ENCODE results near the gene NUAK1. TPM values are rescaled to one million over a fixed set of nuclear protein-coding genes. Genes with fewer than 3 reads are reported as not detected.

The NUAK1 gene
- total RNA-seq, 4 donors from 2014 or later: 22.6 to 44.3 (median 38.4) TPM

DNA sequence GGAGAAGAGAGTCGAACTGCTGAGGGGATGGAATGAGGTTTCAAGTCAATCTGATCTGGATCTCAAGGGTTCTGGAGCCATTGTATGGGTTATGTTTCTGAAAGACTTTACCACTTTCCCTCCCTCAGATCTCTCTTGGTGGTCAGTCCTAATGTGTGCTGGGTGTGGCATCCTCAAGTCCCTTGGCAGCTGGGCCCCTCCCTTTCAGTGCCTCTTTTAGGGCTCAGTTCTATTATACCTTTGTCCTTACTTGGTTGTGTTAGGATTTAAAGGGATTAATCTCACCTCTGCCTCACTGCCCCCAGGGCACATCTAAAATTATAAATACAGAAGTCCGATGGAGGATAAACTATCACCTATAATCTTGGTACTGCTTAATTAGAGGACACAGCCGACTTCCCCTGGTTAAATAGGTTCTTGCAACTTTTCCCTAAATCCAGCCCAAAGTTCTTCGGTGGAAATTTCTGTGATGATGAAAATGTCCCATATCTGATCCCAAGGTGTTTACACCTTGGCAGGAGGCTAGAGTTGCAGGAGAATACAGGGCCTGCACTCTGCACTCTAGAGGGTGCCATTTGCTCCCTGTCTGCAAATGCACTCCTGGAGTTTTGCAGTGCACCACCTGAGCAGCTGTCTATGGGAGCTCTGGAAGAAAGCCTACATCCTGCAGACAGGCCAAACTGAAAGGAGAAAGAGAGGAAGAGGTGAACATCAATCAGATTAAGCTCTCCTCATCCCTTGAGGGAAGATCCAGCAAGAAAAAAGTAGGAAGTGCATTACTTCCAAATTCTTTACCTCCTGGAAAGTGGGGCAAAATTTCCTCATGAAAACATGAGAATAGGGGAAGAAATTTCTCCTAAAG is 106.8 kb downstream of the NUAK1 start:
- WGBS: 75% methylated on average over 4 of the region's 4 CpGs

DNA sequence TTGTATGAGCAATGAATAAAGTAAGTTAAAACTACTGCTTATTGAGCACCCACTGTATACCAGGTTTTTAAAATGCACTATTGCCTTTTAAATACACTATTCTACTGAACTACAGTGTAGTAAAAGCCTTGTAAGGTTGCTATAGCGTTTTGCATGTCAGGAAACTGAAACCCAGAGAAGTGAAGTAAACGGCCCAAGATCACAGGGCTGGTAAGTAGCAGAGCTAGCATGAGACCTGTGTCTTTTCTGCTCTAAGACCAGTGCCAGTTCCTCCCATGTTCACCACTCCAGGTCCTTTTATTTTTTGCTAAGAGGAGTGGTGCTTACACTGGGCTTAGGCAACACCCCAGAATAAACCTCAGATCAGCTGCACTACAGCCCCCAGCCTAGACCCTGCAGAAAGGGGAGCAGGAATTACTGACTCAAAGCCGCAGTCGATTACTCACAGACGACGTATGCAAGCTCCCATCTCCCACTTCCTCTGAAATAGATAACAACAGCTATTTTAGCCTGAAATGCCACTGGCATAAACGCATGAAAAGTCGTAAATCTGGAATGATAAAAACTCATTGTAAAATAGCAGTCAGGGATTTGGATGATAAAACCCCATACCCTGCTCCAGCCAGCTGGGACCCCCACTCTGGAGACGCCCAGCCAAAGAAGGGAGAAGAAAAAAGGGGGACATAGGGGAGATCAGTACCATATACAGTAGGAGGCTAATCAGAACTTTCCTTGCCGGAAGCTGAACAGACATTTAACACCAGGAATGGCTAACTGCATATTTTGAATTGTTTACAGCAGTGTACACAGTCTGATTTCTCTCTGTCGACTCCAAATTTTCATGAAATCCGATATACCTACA is 108.3 kb downstream of the NUAK1 start:
- H3K4me1 ChIP-seq: peaks cover 3% of the 10 kb centered on the region
- H3K36me3 ChIP-seq: no peaks in the 10 kb centered on the region
- no peak for DNase-seq (ENCODE audit: low spot score in 2 of 2)
- no peaks in the 10 kb centered on the region for H3K27me3 ChIP-seq
- no peak overlapping the region for H3K27ac ChIP-seq
- H3K4me3 ChIP-seq: no peak overlapping the region
- WGBS: 48% methylated on average over 12 of the region's 12 CpGs
- no peaks in the 10 kb centered on the region for H3K9me3 ChIP-seq
- no peak for TF ChIP-seq POLR2AphosphoS5 (IDR thresholded peaks at IDR 0.05)
- TF ChIP-seq POLR2A (IDR thresholded peaks at IDR 0.05): no peak
- TF ChIP-seq EP300 (IDR thresholded peaks at IDR 0.05): no peak
- TF ChIP-seq CTCF (IDR thresholded peaks at IDR 0.05): no peak

More for the DNA sequence above, 106.8 kb downstream of the NUAK1 start:
- Histone ChIP-seq H3K27ac (no peak overlapping the region), H3K4me1 (peaks cover 9% of the 10 kb centered on the region), H3K27me3 (no peaks in the 10 kb centered on the region), H3K4me3 (no peak overlapping the region), H3K9me3 (no peaks in the 10 kb centered on the region), H3K36me3 (no peaks in the 10 kb centered on the region)
- no peak for TF ChIP-seq EP300 (IDR thresholded peaks at IDR 0.05)
- TF ChIP-seq CTCF (IDR thresholded peaks at IDR 0.05): no peak
- no peak for TF ChIP-seq POLR2AphosphoS5 (IDR thresholded peaks at IDR 0.05)
- TF ChIP-seq POLR2A (IDR thresholded peaks at IDR 0.05): no peak
- DNase-seq (ENCODE audit: low spot score in 2 of 2): no peak

- no peak overlapping the region for H3K27ac ChIP-seq
- peaks cover 3% of the 10 kb centered on the region for H3K4me1 ChIP-seq
- no peaks in the 10 kb centered on the region for H3K27me3 ChIP-seq
- no peak overlapping the region for H3K4me3 ChIP-seq
- WGBS: 55% methylated on average over 1 of the region's 1 CpG
- TF ChIP-seq CTCF (IDR thresholded peaks at IDR 0.05) (no peak), POLR2A (IDR thresholded peaks at IDR 0.05) (no peak), POLR2AphosphoS5 (IDR thresholded peaks at IDR 0.05) (no peak), EP300 (IDR thresholded peaks at IDR 0.05) (no peak)
- H3K9me3 ChIP-seq: no peaks in the 10 kb centered on the region
- no peak for DNase-seq (ENCODE audit: low spot score in 2 of 2)
- no peaks in the 10 kb centered on the region for H3K36me3 ChIP-seq
Observed at GRCh38 chr12:106029532-106029931, 109.2 kb downstream of the NUAK1 start.

DNA sequence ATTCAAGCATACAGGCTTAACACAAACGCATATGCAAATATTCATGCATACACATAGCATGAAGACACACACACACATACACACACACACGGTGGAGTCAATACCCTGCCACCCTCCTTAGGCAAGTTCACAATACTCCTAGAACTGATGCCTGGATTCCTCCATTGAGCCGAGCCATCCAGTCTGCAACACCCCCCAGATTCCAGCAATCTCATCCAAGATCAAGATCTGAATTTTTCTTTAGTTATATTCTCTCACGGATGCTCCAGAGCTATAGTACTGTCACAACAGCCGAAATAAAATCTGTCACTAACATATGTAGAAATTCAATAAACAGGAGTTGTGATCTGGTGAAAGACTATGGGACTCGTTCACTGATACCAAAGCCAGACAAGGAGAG is 110.8 kb downstream of the NUAK1 start:
- H3K27ac ChIP-seq: no peak overlapping the region
- DNase-seq (ENCODE audit: low spot score in 2 of 2): no peak
- 91% methylated on average over 6 of the region's 6 CpGs for WGBS
- no peaks in the 10 kb centered on the region for H3K36me3 ChIP-seq
- peaks cover 3% of the 10 kb centered on the region for H3K4me1 ChIP-seq
- H3K27me3 ChIP-seq: no peaks in the 10 kb centered on the region
- TF ChIP-seq POLR2AphosphoS5 (IDR thresholded peaks at IDR 0.05) (no peak), POLR2A (IDR thresholded peaks at IDR 0.05) (no peak), EP300 (IDR thresholded peaks at IDR 0.05) (no peak), CTCF (IDR thresholded peaks at IDR 0.05) (no peak)
- H3K4me3 ChIP-seq: no peak overlapping the region
- H3K9me3 ChIP-seq: no peaks in the 10 kb centered on the region

- 83% methylated on average over 5 of the region's 5 CpGs for WGBS
Observed at GRCh38 chr12:106027286-106027685, 111.5 kb downstream of the NUAK1 start.

More at GRCh38 chr12:106027286-106027685, 111.5 kb downstream of the NUAK1 start:
- no peak for DNase-seq (ENCODE audit: low spot score in 2 of 2)
- Histone ChIP-seq H3K36me3 (no peaks in the 10 kb centered on the region), H3K27me3 (no peaks in the 10 kb centered on the region), H3K4me1 (peaks cover 3% of the 10 kb centered on the region), H3K27ac (no peak overlapping the region), H3K4me3 (no peak overlapping the region), H3K9me3 (no peaks in the 10 kb centered on the region)
- TF ChIP-seq POLR2AphosphoS5 (IDR thresholded peaks at IDR 0.05) (no peak), POLR2A (IDR thresholded peaks at IDR 0.05) (no peak), CTCF (IDR thresholded peaks at IDR 0.05) (no peak)
